ENCODE data around the gene PDIA4. TPM values are rescaled to one million over a fixed set of nuclear protein-coding genes. Genes with fewer than 3 reads are reported as not detected.

The PDIA4 gene
- total and polyA plus RNA-seq, 4 experiments from 2014 or later = 82.8 to 125 (median 94.5) TPM

DNA sequence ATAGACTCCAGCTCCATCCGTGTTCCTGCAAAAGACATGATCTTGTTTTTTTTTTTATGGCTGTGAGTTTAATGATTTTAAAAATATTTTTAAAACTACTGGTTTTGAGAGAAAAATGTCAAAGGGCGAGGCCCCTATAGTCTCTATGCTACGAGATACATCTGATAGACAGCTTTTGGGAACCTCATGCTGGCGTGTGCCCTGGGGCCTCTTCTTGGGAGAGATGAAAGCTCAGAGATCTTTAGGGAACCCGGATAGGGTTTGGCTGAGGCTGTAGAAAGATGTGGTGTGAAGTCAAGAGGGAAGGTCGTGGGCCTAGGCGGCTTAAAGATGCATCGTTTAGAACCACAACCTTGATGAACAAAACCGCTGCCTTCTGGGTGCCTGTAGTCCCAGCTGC lies 70.2 kb downstream of the PDIA4 start:
- Mint-ChIP-seq H3K4me1 (peaks cover 4 to 7% (median 6%) of the 10 kb centered on the region in 4 donors), H3K9me3 (peaks cover 0 to 6% (median 0%) of the 10 kb centered on the region in 8 donors), H3K27me3 (no peaks in the 10 kb centered on the region), H3K36me3 (peaks cover 0 to 3% of the 10 kb centered on the region in 2 donors), H3K27ac (no peak overlapping the region), H3K4me3 (no peak overlapping the region)
- intact Hi-C loops (cut with micrococcal nuclease) = no loop called here
- no peak overlapping the region for H3K4me3 ChIP-seq (ENCODE audit: low read length in 2 of 2)
- no peak overlapping the region for H3K27ac ChIP-seq (ENCODE audit: low read depth, low read length)
- H3K9me3 ChIP-seq (ENCODE audit: control insufficient read depth in 1 of 2, low read length in 2 of 2) = no peaks in the 10 kb centered on the region
- DNase-seq = no peak
- H3K27me3 ChIP-seq (ENCODE audit: insufficient read depth, low read length) = no peaks in the 10 kb centered on the region
- CTCF ChIA-PET (ENCODE audit: partially characterized antibody) = interaction anchor here (1.1 to 2.2 kb wide), 2 partner anchors 10 to 383 kb away, joined by 4 to 10 read pairs; no protein-coding TSS in a partner anchor
- H3K36me3 ChIP-seq (ENCODE audit: insufficient read depth, low read length) = no peaks in the 10 kb centered on the region
- peaks cover 4% of the 10 kb centered on the region for H3K4me1 ChIP-seq (ENCODE audit: insufficient read depth, low read length)
- POLR2A ChIA-PET (ENCODE audit: partially characterized antibody) = interaction anchor here (1.1 kb wide), 1 partner anchor 171 kb away, joined by 3 read pairs; no protein-coding TSS in a partner anchor

DNA sequence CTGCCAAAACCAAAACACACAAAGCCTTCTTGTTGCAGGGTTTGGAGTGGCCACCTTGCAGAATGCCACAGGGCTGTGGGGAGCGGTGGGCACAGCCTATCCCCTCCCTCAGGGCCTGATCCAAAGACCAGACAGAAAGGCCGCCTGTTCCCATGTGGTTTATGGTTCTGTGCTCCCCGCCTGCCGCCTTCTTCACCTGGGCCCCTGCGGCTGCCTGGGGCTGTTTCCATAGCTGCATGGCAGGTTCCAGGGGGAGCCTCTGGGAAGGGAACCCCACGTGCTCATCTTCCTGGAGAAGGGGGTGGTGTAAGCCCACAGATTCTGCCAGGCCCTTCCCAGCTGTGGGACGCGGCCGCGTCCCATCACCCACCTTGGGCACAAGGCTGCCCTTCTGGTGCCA lies 73.5 kb downstream of the PDIA4 start:
- ChIA-PET POLR2A (ENCODE audit: partially characterized antibody) (no interaction called here), CTCF (ENCODE audit: partially characterized antibody) (interaction anchor here (1.5 kb wide), 1 partner anchor 95 kb away, joined by 3 read pairs; no protein-coding TSS in a partner anchor)
- intact Hi-C loops (cut with micrococcal nuclease) = no loop called here
- H3K36me3 ChIP-seq (ENCODE audit: insufficient read depth, low read length) = no peaks in the 10 kb centered on the region
- H3K36me3 Mint-ChIP-seq = no peaks in the 10 kb centered on the region
- no peaks in the 10 kb centered on the region for H3K4me1 Mint-ChIP-seq
- no peak overlapping the region for H3K27ac Mint-ChIP-seq
- H3K9me3 ChIP-seq (ENCODE audit: control insufficient read depth in 1 of 2, low read length in 2 of 2) = no peaks in the 10 kb centered on the region
- no peak overlapping the region for H3K27ac ChIP-seq (ENCODE audit: low read depth, low read length)
- no peaks in the 10 kb centered on the region for H3K27me3 ChIP-seq (ENCODE audit: insufficient read depth, low read length)
- no peak overlapping the region for H3K4me3 Mint-ChIP-seq
- H3K4me1 ChIP-seq (ENCODE audit: insufficient read depth, low read length) = no peaks in the 10 kb centered on the region
- no peak overlapping the region for H3K4me3 ChIP-seq (ENCODE audit: low read length in 2 of 2)
- no peak for DNase-seq
- no peaks in the 10 kb centered on the region for H3K27me3 Mint-ChIP-seq
- H3K9me3 Mint-ChIP-seq = no peaks in the 10 kb centered on the region

GRCh38 chr7:148953676-148954075 lies 74.6 kb downstream of the PDIA4 start:
- Mint-ChIP-seq H3K4me1 (no peaks in the 10 kb centered on the region), H3K27ac (no peak overlapping the region), H3K4me3 (no peak overlapping the region), H3K36me3 (no peaks in the 10 kb centered on the region), H3K9me3 (no peaks in the 10 kb centered on the region), H3K27me3 (no peaks in the 10 kb centered on the region)
- no peaks in the 10 kb centered on the region for H3K27me3 ChIP-seq (ENCODE audit: insufficient read depth, low read length)
- H3K4me1 ChIP-seq (ENCODE audit: insufficient read depth, low read length) = no peaks in the 10 kb centered on the region
- ChIA-PET CTCF (ENCODE audit: partially characterized antibody) (interaction anchor here (1.5 kb wide), 1 partner anchor 94 kb away, joined by 3 read pairs; no protein-coding TSS in a partner anchor), POLR2A (ENCODE audit: partially characterized antibody) (no interaction called here)
- no peak overlapping the region for H3K4me3 ChIP-seq (ENCODE audit: low read length in 2 of 2)
- no peak overlapping the region for H3K27ac ChIP-seq (ENCODE audit: low read depth, low read length)
- no peaks in the 10 kb centered on the region for H3K9me3 ChIP-seq (ENCODE audit: control insufficient read depth in 1 of 2, low read length in 2 of 2)
- no peak for DNase-seq
- intact Hi-C loops (cut with micrococcal nuclease) = no loop called here
- H3K36me3 ChIP-seq (ENCODE audit: insufficient read depth, low read length) = no peaks in the 10 kb centered on the region

Other genes starting within 250 kb of the PDIA4 start
- 10 to 100 TPM; 10.6 to 11.3 TPM for gene EZH2, start 144.2 kb downstream of the PDIA4 start, total RNA-seq
- 1 to 10 TPM; 4.3 to 4.5 TPM for gene EZH2, start 144.2 kb downstream of the PDIA4 start, polyA plus RNA-seq
- gene ZNF786, start 62.2 kb upstream of the PDIA4 start, total RNA-seq = 10 to 100 TPM; 18.6 to 18.8 TPM
- 10 to 100 TPM in 1 of 2 donors, 1 to 10 TPM in 1; 2.3 to 14.1 TPM for gene ZNF786, start 62.2 kb upstream of the PDIA4 start, polyA plus RNA-seq
- gene ZNF425, start 97.8 kb upstream of the PDIA4 start, total RNA-seq = 1 to 10 TPM; 3.2 to 4.0 TPM
- gene ZNF425, start 97.8 kb upstream of the PDIA4 start, polyA plus RNA-seq = 1 to 10 TPM in 1 of 2 donors, under 1 TPM in 1; 0.24 to 1.7 TPM
- 10 to 100 TPM; 26.9 to 28.4 TPM for gene ZNF398, start 118.9 kb upstream of the PDIA4 start, total RNA-seq
- gene ZNF398, start 118.9 kb upstream of the PDIA4 start, polyA plus RNA-seq = 10 to 100 TPM in 1 of 2 donors, 1 to 10 TPM in 1; 7.5 to 13.9 TPM
- gene ZNF282, start 167.0 kb upstream of the PDIA4 start, total RNA-seq = 10 to 100 TPM; 19.1 to 20.7 TPM
- 1 to 10 TPM in 1 of 2 donors, under 1 TPM in 1; 0.13 to 1.8 TPM for gene ZNF282, start 167.0 kb upstream of the PDIA4 start, polyA plus RNA-seq
- 10 to 100 TPM; 21.5 to 24.0 TPM for gene ZNF212, start 211.1 kb upstream of the PDIA4 start, total RNA-seq
- 1 to 10 TPM; 4.5 to 9.3 TPM for gene ZNF212, start 211.1 kb upstream of the PDIA4 start, polyA plus RNA-seq
- 10 to 100 TPM; 42.6 to 43.5 TPM for gene ZNF783, start 233.7 kb upstream of the PDIA4 start, total RNA-seq
- gene ZNF783, start 233.7 kb upstream of the PDIA4 start, polyA plus RNA-seq = 1 to 10 TPM; 2.7 to 8.0 TPM